HG03066 (cell line): ENCODE measurements around the gene SIGLEC5.

ENCODE experiments used
- ATAC-seq: cut with Tn5 transposase; IDR thresholded peaks from one replicate; pipeline ENCODE4 v1.9.1; 2021; ENCODE audit warnings: low read depth; ENCODE audit not compliant: unreplicated experiment

The SIGLEC5 gene

GRCh38 chr19:51592521-51592920 is 37.7 kb downstream of the SIGLEC5 start:
- no peak for ATAC-seq

GRCh38 chr19:51590441-51590840 is 39.8 kb downstream of the SIGLEC5 start:
- ATAC-seq, result no peak

- no peak for ATAC-seq
Measured at GRCh38 chr19:51589511-51589910, 40.7 kb downstream of the SIGLEC5 start.

- no peak for ATAC-seq
Measured at GRCh38 chr19:51587264-51588191, 42.7 kb downstream of the SIGLEC5 start.

- no peak for ATAC-seq
Measured at GRCh38 chr19:51586799-51587198, 43.4 kb downstream of the SIGLEC5 start.

- ATAC-seq, result no peak
Measured at GRCh38 chr19:51586103-51586728, 44.0 kb downstream of the SIGLEC5 start.

- ATAC-seq, result no peak
Measured at GRCh38 chr19:51576850-51577249, 53.4 kb downstream of the SIGLEC5 start.

- no peak for ATAC-seq
Measured at GRCh38 chr19:51573331-51573730, 56.9 kb downstream of the SIGLEC5 start.

- no peak for ATAC-seq
Measured at GRCh38 chr19:51572908-51573307, 57.3 kb downstream of the SIGLEC5 start.

- no peak for ATAC-seq
Measured at GRCh38 chr19:51572410-51572809, 57.8 kb downstream of the SIGLEC5 start.

GRCh38 chr19:51571599-51571998 is 58.6 kb downstream of the SIGLEC5 start:
- no peak for ATAC-seq

GRCh38 chr19:51570962-51571575 is 59.1 kb downstream of the SIGLEC5 start, which contains the start of gene ZNF175:
ZNF175 (plus strand) TSS chr19:51571283; CDS start chr19:51573330, 2,047 bp downstream.
- ATAC-seq, result no peak

- no peak for ATAC-seq
Measured at GRCh38 chr19:51568456-51568855, 61.7 kb downstream of the SIGLEC5 start.

- no peak for ATAC-seq
Measured at GRCh38 chr19:51567583-51567982, 62.6 kb downstream of the SIGLEC5 start.

- no peak for ATAC-seq
Measured at GRCh38 chr19:51566489-51567100, 63.6 kb downstream of the SIGLEC5 start.

- ATAC-seq, result no peak
Measured at GRCh38 chr19:51565583-51565982, 64.6 kb downstream of the SIGLEC5 start.

GRCh38 chr19:51564791-51565190 is 65.4 kb downstream of the SIGLEC5 start:
- ATAC-seq, result no peak
